Suppressor macrophage treated with lipopolysaccharide for 4 hours (primary cell): ENCODE results near the gene MYO7A.

Experiments
- DNase-seq: peaks from one replicate; pipeline ENCODE4 v3.0.0-alpha.2; 2020

Gene MYO7A

GRCh38 chr11:77187776-77188632 lies 60.0 kb downstream of the MYO7A start:
- DNase-seq, result peak; percentile 88

GRCh38 chr11:77188633-77189491 lies 60.8 kb downstream of the MYO7A start:
- no peak for DNase-seq

- no peak for DNase-seq
Measured at GRCh38 chr11:77189588-77190210, 61.7 kb downstream of the MYO7A start.

- DNase-seq, result no peak
Measured at GRCh38 chr11:77190331-77191075, 62.5 kb downstream of the MYO7A start.

- no peak for DNase-seq
Measured at GRCh38 chr11:77191429-77191822, 63.4 kb downstream of the MYO7A start.

GRCh38 chr11:77191823-77192495 lies 63.9 kb downstream of the MYO7A start:
- peak; percentile 17 for DNase-seq

- no peak for DNase-seq
Measured at GRCh38 chr11:77193167-77193566, 65.1 kb downstream of the MYO7A start.

- no peak for DNase-seq
Measured at GRCh38 chr11:77193911-77194830, 66.1 kb downstream of the MYO7A start.

GRCh38 chr11:77195071-77195755 lies 67.2 kb downstream of the MYO7A start:
- DNase-seq, result no peak

GRCh38 chr11:77196961-77197360 lies 68.9 kb downstream of the MYO7A start:
- DNase-seq, result no peak

GRCh38 chr11:77197626-77198320 lies 69.7 kb downstream of the MYO7A start:
- DNase-seq, result no peak

GRCh38 chr11:77198440-77198849 lies 70.4 kb downstream of the MYO7A start:
- DNase-seq, result peak; percentile 14

- peak; percentile 10 for DNase-seq
Measured at GRCh38 chr11:77199137-77199745, 71.2 kb downstream of the MYO7A start.

- DNase-seq, result no peak
Measured at GRCh38 chr11:77200351-77201268, 72.6 kb downstream of the MYO7A start.

GRCh38 chr11:77201370-77201769 lies 73.3 kb downstream of the MYO7A start:
- DNase-seq, result no peak

GRCh38 chr11:77201991-77202841 lies 74.2 kb downstream of the MYO7A start:
- no peak for DNase-seq
